Common myeloid progenitor, CD34-positive (primary cell): ENCODE results near the gene TUBB1.

Experiments
- CTCF ChIA-PET: fragments of 350-600 bp; sonication (Branson Sonifier 250); formaldehyde crosslinking; loops from one replicate; lab custom pipeline; 2021; ENCODE audit warnings: antibody characterized with exemption; lab: Charles Lee
- POLR2A ChIA-PET: fragments of 350-600 bp; sonication (Branson Sonifier 250); formaldehyde crosslinking; loops from one replicate; lab custom pipeline; 2021; ENCODE audit warnings: antibody characterized with exemption; lab: Charles Lee
- DNase-seq, 3 donors: peaks; one replicate each; pipeline versions ENCODE4 v3.0.0 to v3.0.0-alpha.2; 2013
- H3K27ac ChIP-seq, 2 experiments: 1 replicate in 1 of 2; 2 replicates in 1 of 2; pipeline ENCODE4 v1.7.0; 2013; ENCODE audit warnings: inconsistent platforms in 2 of 2, low read length in 2 of 2, mild to moderate bottlenecking in 2 of 2, low read depth in 1 of 2, moderate library complexity in 1 of 2; ENCODE audit not compliant: severe bottlenecking in 2 of 2, insufficient read depth in 1 of 2, poor library complexity in 1 of 2
- H3K27me3 ChIP-seq, 5 experiments: replicated peaks in 2 of 5; 1 replicate in 3 of 5; 2 replicates in 2 of 5; pipeline versions ENCODE4 v1.6.1 to v1.7.0; 2013; ENCODE audit warnings: low read length in 4 of 5, mild to moderate bottlenecking in 2 of 5, moderate library complexity in 2 of 5, inconsistent platforms in 1 of 5; ENCODE audit not compliant: insufficient read depth in 5 of 5, control insufficient read depth in 4 of 5
- H3K36me3 ChIP-seq, 4 experiments: 1 replicate in 2 of 4; 2 replicates in 2 of 4; pipeline versions ENCODE4 v1.6.1 to v1.7.0; 2013; ENCODE audit warnings: low read length in 3 of 4, control low read depth in 1 of 4, mild to moderate bottlenecking in 1 of 4; ENCODE audit not compliant: control insufficient read depth in 4 of 4, insufficient read depth in 4 of 4
- H3K4me1 ChIP-seq, 4 experiments: 1 replicate in 3 of 4; 2 replicates in 1 of 4; pipeline versions ENCODE4 v1.6.1 to v1.7.1; 2013; ENCODE audit warnings: low read length in 3 of 4, mild to moderate bottlenecking in 3 of 4, control low read depth in 1 of 4, inconsistent platforms in 1 of 4, moderate library complexity in 1 of 4; ENCODE audit not compliant: control insufficient read depth in 4 of 4, insufficient read depth in 4 of 4; ENCODE audit errors: control extremely low read depth in 1 of 4
- H3K4me3 ChIP-seq, 7 experiments: 1 replicate in 4 of 7; 2 replicates in 3 of 7; pipeline versions ENCODE4 v1.5.1 to v1.7.0; 2013; ENCODE audit warnings: mild to moderate bottlenecking in 7 of 7, low read length in 6 of 7, moderate library complexity in 6 of 7, inconsistent platforms in 2 of 7, low read depth in 2 of 7, control low read depth in 1 of 7; ENCODE audit not compliant: insufficient read depth in 4 of 7, control insufficient read depth in 1 of 7; ENCODE audit errors: extremely low read depth in 1 of 7
- H3K9me3 ChIP-seq, 5 experiments: 1 replicate in 4 of 5; 2 replicates in 1 of 5; pipeline versions ENCODE4 v1.6.1 to v1.7.1; 2013; ENCODE audit warnings: low read length in 4 of 5, mild to moderate bottlenecking in 2 of 5, inconsistent platforms in 1 of 5, low read depth in 1 of 5, moderate library complexity in 1 of 5; ENCODE audit not compliant: control insufficient read depth in 4 of 5, insufficient read depth in 2 of 5; ENCODE audit errors: control extremely low read depth in 1 of 5
- WGBS: methylation state at CpG from one replicate; pipeline ENCODE4 v1.1.5; 2013; ENCODE audit not compliant: insufficient coverage; 5-methylcytosine and 5-hydroxymethylcytosine counted together

Gene TUBB1

DNA sequence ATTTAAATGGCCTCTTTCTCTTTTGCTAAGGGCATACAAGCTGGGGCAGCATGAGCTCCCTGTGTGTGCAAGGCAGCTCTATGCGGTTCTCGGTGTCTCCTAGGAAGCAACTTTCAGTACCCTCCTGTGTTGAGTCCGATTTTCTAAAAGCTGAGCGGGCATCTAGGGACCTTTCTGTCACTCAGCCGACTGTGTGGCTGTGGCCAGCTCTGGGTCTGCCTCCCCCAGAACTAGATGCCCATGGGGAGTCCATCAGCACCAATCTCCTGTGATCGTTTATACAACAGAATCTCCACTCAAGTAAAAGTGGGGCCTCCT, 30.7 kb upstream of the TUBB1 start:
- 100% methylated on average over 2 of the region's 6 CpGs for WGBS
- H3K4me1 ChIP-seq, result no peaks in the 10 kb centered on the region
- H3K9me3 ChIP-seq, result no peaks in the 10 kb centered on the region
- CTCF ChIA-PET, result no interaction called here
- no peak overlapping the region for H3K4me3 ChIP-seq
- no peak for DNase-seq
- H3K27me3 ChIP-seq, result no peaks in the 10 kb centered on the region
- POLR2A ChIA-PET, result interaction anchor here (0.6 to 1.1 kb wide), 2 partner anchors 8 to 44 kb away, joined by 3 read pairs; partner anchors contain the start of gene ATP5F1E
- H3K27ac ChIP-seq, result no peak overlapping the region
- H3K36me3 ChIP-seq, result peaks cover 21 to 73% (median 54%) of the 10 kb centered on the region in 4 experiments

DNA sequence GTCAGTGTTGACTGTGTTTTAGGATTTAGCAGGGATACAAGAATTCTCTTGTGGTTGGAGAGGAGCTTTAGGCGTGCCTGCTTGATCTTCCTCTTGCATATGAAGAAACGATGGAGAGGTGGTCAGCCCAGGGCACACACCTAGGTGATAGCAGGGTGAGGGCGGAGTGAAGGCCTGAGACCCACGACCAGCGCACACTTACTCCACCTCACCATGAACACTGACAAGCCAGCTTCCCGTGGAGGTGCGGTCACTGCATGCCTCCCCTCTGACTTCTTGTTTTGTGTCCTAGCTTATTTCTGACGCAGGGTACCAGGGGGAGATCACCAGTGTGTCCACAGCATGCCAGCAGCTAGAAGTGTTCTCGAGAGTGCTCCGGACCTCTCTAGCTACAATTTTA, 30.0 kb upstream of the TUBB1 start:
- Histone ChIP-seq H3K4me1 (no peaks in the 10 kb centered on the region), H3K27me3 (no peaks in the 10 kb centered on the region), H3K27ac (no peak overlapping the region), H3K9me3 (no peaks in the 10 kb centered on the region), H3K36me3 (peaks cover 27 to 80% (median 59%) of the 10 kb centered on the region in 4 experiments), H3K4me3 (no peak overlapping the region)
- no peak for DNase-seq
- ChIA-PET CTCF (no interaction called here), POLR2A (interaction anchor here (1.1 kb wide), 1 partner anchor 43 kb away, joined by 3 read pairs; the partner anchor contains the start of gene ATP5F1E)
- WGBS, result 97% methylated on average over 10 of the region's 10 CpGs

DNA sequence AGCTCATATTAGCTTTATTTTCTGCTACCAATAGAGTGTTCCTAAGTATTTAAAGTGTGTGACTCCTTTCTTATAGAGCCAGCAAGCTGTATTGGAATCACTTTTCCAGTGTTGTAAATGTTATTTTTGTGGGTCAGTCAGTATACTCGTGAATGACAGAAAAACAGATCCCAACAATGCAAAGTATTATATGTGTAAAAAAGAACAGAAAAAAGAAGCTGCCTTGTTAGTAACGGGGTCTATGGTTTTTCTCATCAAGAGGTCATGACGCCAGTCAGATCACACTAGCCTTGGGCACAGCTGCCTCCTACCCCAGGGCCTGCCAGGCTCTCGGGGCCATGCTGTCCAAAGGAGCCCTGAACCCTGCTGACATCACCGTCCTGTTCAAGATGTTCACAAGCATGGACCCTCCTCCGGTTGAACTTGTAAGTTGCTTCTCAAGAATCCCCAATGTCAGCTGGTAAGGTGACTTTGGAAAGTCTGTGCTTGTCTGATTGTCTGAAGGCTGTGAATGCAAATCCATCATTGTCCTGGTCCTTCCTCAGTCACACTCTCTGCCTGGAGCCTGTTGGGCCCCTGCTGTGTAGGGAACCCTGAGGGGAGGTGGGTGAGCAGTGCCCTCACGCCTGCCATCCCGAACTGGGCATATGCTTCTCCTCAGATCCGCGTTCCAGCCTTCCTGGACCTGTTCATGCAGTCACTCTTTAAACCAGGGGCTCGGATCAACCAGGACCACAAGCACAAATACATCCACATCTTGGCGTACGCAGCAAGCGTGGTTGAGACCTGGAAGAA, 28.4 kb upstream of the TUBB1 start:
- POLR2A ChIA-PET, result interaction anchor here (0.6 kb wide), 1 partner anchor 29 kb away, joined by 4 read pairs; no protein-coding TSS in a partner anchor
- H3K36me3 ChIP-seq, result peaks cover 30 to 96% (median 71%) of the 10 kb centered on the region in 4 experiments
- 100% methylated on average over 13 of the region's 14 CpGs for WGBS
- H3K4me3 ChIP-seq, result no peak overlapping the region
- H3K27me3 ChIP-seq, result no peaks in the 10 kb centered on the region
- H3K27ac ChIP-seq, result no peak overlapping the region
- no peaks in the 10 kb centered on the region for H3K9me3 ChIP-seq
- no peak for DNase-seq
- CTCF ChIA-PET, result interaction anchor here (1.2 to 1.6 kb wide), 2 partner anchors 9 to 18 kb away, joined by 5 to 7 read pairs; no protein-coding TSS in a partner anchor
- no peaks in the 10 kb centered on the region for H3K4me1 ChIP-seq

DNA sequence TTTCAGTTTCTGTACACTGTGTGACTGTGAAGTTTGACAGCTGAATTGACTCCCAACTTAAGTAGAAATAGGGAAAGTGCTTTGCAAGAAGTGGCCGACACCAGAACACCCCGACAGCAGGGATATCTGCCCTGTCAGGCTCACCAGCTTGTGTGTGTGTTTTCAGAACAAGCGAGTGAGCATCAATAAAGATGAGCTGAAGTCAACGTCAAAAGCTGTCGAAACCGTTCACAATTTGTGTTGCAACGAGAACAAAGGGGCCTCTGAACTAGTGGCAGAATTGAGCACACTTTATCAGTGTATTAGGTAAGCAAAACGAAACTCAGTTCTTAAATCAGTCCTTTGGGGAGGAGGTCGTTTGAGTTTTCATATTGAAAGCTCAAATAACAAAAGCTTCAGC, 27.5 kb upstream of the TUBB1 start:
- no peak overlapping the region for H3K27ac ChIP-seq
- peaks cover 33 to 97% (median 73%) of the 10 kb centered on the region in 4 experiments for H3K36me3 ChIP-seq
- DNase-seq, result no peak
- CTCF ChIA-PET, result no interaction called here
- H3K9me3 ChIP-seq, result no peaks in the 10 kb centered on the region
- H3K27me3 ChIP-seq, result no peaks in the 10 kb centered on the region
- WGBS, result 98% methylated on average over 4 of the region's 9 CpGs
- POLR2A ChIA-PET, result interaction anchor here (0.6 kb wide), 1 partner anchor 28 kb away, joined by 4 read pairs; no protein-coding TSS in a partner anchor
- H3K4me1 ChIP-seq, result no peaks in the 10 kb centered on the region
- H3K4me3 ChIP-seq, result no peak overlapping the region

DNA sequence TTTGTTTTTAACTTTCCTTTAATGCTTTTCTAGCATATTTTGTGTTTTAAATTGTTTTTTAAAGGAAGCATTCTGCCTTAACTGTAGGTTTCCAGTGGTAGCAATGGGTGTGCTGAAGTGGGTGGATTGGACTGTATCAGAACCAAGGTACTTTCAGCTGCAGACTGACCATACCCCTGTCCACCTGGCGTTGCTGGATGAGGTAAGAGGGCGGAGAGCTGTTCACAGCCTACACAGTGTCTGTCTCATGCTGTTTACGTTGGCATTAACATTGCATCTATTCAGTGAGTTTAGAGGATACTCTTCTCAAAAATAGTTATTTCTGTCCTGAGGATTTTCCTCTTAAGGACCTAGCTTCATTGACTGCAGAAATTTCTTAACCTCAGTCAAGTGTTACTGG, 26.3 kb upstream of the TUBB1 start:
- CTCF ChIA-PET, result interaction anchor here (0.6 to 1.2 kb wide), 2 partner anchors 9 to 17 kb away, joined by 3 read pairs; no protein-coding TSS in a partner anchor
- Histone ChIP-seq H3K27ac (no peak overlapping the region), H3K4me1 (no peaks in the 10 kb centered on the region), H3K9me3 (no peaks in the 10 kb centered on the region), H3K4me3 (no peak overlapping the region), H3K36me3 (peaks cover 33 to 97% (median 73%) of the 10 kb centered on the region in 4 experiments), H3K27me3 (no peaks in the 10 kb centered on the region)
- WGBS, result 100% methylated on average over 3 of the region's 3 CpGs
- POLR2A ChIA-PET, result no interaction called here
- DNase-seq, result no peak

DNA sequence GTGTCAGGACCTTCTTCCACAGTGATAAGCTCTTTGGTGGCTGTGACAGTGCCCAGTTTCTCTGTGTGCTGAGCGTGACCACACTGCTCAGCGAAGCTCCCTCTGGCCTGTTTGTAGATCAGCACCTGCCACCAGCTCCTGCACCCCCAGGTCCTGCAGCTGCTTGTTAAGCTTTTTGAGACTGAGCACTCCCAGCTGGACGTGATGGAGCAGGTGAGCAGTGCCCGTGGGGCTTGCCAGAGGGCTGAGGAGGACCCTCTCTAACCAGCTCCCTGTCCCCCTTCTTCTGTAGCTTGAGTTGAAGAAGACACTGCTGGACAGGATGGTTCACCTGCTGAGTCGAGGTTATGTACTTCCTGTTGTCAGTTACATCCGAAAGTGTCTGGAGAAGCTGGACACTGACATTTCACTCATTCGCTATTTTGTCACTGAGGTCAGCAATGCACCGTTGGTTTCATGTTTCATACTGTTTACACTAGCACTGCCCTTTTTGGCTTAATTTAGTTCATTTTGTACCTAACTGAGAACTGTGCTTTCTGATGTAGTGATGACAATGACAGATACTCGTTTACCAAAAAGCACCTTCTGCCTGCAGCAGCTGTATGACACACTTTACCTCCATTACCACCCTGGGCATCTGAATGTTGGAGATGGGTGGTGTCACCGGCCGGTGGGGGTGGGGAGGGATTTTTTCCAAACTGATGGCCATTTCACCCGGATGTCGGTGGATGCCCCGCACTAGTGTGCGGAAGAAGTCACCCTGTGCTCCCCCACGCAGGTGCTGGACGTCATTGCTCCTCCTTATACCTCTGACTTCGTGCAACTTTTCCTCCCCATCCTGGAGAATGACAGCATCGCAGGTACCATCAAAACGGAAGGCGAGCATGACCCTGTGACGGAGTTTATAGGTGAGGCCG, 25.6 kb upstream of the TUBB1 start:
- CTCF ChIA-PET, result interaction anchor here (0.6 to 1.7 kb wide), 3 partner anchors 10 to 17 kb away, joined by 3 to 4 read pairs (median 3); no protein-coding TSS in a partner anchor
- 92% methylated on average over 20 of the region's 23 CpGs for WGBS
- no peak for DNase-seq
- Histone ChIP-seq H3K27ac (no peak overlapping the region), H3K4me1 (no peaks in the 10 kb centered on the region), H3K36me3 (peaks cover 27 to 91% (median 68%) of the 10 kb centered on the region in 4 experiments), H3K9me3 (no peaks in the 10 kb centered on the region), H3K27me3 (no peaks in the 10 kb centered on the region), H3K4me3 (no peak overlapping the region)
- POLR2A ChIA-PET, result no interaction called here
